ENCODE data around the gene PHF19.

DNA sequence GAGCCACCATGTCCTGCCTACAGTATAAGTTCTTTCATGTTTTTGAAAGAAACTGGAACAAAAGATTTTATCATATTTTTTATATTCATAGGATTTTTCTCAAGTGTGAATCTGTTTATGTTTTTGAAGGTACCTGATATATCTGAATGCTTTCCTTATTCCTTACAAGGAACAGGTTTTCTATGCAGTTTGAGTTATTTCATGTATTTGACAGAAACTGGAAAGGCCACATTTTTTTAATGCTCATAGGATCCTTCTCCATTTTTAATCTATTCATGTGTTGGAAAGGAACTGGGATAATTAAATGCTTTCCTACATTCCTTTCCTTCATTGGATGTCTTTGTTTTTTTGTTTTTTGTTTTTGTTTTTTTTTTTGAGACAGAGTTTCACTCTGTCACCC lies 68.1 kb downstream of the PHF19 start:
- TF ChIP-seq, protein P1, sequence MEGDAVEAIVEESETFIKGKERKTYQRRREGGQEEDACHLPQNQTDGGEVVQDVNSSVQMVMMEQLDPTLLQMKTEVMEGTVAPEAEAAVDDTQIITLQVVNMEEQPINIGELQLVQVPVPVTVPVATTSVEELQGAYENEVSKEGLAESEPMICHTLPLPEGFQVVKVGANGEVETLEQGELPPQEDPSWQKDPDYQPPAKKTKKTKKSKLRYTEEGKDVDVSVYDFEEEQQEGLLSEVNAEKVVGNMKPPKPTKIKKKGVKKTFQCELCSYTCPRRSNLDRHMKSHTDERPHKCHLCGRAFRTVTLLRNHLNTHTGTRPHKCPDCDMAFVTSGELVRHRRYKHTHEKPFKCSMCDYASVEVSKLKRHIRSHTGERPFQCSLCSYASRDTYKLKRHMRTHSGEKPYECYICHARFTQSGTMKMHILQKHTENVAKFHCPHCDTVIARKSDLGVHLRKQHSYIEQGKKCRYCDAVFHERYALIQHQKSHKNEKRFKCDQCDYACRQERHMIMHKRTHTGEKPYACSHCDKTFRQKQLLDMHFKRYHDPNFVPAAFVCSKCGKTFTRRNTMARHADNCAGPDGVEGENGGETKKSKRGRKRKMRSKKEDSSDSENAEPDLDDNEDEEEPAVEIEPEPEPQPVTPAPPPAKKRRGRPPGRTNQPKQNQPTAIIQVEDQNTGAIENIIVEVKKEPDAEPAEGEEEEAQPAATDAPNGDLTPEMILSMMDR (IDR thresholded peaks at IDR 0.05), result no peak
- TF ChIP-seq POLR2A (IDR thresholded peaks at IDR 0.05), result no peak

Measured in right lobe of liver (tissue), 4 donors.